NCI-H146 treated with DMSO at 0.1 percent for 48 hours (cell line): Measurements from ENCODE around the gene TMEM41A.
"Not testable (repeated sequence)": the region's sequence is repeated elsewhere in the genome, so short reads cannot be mapped to it uniquely, and the experiment has no call there.

ENCODE experiments used
- DNase-seq: peaks from one replicate; lab custom pipeline; 2025; ENCODE audit not compliant: unreplicated experiment; lab: John Stamatoyannopoulos, UW

Gene TMEM41A

DNA sequence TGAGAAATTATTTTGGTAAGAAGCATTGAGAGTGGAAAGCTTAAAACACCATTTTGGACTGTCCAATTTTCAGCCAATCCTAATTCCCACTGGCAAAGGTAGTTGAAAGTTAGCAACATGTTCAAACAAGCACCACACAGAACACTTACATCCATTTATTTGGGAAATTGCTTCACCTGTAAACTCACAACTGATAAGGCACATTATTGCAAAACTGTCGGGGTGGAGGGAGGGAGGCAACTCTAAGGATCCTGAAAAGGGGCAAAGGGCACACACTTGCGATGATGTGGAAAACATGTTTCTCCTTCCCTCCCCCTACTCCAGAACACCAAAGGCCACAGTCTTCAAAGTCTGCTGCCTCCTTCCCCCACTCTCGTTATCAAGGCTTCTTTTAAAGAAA is 9.4 kb downstream of the TMEM41A start:
- DNase-seq = no peak

DNA sequence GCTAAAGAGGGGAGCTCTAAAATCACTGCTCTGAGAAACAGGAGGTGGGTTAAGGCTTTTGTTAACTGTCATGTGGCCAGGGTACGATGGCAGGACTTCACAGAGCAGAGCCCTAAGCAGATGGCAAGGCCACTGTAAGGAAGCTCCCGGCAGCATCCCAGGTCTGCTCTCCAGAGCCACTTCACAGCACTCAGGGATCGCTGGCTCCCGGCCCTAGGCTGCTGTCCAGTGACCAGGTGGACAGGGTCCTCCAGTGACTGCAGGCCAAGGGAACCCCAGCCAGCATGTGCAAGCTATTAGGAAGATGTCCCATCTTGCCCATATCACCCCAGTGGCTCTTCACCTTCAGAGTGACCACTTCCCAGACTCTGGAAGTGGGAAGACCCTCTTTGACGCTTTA is 10.4 kb downstream of the TMEM41A start:
- DNase-seq = no peak

DNA sequence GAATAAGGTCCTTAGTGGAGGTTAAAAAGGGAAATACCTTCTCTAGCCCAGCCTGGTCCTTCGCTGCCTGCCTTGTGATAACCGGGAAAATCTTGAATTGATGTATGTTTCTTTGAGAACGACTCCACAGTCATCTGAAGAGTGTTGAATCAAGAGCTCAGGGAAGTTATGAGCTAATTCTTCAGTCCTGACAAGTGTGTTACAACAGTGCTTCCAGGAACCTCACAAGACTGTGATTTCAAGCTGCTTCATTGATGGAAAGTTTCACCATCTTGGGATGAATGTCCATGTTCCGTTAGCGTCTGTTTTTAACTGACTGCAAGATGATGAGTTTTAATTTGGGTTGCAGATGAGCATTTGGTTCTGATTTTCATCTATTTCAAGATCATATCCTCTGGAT is 12.4 kb downstream of the TMEM41A start:
- DNase-seq = no peak

DNA sequence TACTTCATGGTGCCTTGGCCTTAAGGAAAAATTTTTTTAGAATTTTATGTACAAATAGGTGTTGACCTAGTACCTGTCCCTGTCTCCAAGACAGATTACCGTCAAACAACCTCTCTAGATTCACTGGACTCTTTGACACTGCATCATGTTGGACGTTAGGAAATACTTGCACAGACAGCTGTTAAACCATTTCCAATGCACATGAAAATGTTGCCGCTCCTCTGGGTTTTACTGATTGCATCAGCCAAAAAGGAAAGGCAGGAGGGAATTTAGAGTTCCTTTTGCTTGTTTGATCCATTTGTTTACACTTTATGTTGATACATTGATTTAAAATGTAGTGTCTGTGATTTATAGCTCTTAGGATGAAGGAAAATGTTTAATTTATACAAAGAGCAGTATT is 14.5 kb downstream of the TMEM41A start:
- DNase-seq = no peak

GRCh38 chr3:185479373-185479945 is 19.4 kb downstream of the TMEM41A start:
- DNase-seq = no peak

DNA sequence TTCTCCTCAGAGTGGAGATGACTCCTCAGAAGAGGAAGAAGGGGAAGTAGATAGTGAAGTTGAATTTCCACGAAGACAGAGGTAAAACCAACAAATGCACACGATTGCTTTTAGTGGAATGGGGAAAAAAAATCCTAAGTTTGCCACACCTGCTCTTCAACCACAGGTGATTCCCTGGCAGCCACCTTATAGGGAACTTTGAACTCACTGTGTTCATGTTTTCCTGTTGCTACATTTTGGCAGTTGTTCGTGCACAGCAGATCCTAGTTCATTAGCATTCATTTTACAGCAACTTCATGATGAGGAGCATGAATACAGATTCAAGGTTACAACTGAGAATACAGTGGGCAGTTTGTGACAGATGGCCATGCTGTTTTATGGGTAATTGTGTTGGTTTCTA is 21.5 kb downstream of the TMEM41A start:
- DNase-seq = no peak

GRCh38 chr3:185474922-185475321 is 23.9 kb downstream of the TMEM41A start:
- not testable (repeated sequence) for DNase-seq

DNA sequence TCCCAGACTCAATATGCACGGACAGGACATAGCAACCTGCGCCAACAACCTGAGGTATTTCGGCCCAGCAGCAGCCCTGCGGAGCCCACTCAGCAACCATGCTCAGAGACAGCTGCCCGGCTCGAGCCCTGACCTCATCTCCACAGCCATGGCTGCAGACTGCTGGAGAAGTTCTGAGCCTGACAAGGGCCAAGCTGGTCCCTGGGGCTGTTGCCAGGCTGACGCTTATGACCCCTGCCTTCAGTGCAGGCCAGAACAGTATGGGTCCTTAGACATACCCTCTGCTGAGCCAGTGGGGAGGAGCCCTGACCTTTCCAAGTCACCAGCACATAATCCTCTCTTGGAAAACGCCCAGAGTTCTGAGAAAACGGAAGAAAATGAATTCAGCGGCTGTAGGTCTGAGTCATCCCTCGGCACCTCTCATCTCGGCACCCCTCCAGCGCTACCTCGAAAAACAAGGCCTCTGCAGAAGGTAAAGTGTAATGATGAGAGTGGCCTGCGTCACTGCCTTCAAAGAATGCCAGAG is 25.5 kb downstream of the TMEM41A start:
- DNase-seq = no peak

- DNase-seq = no peak
Observed at GRCh38 chr3:185470323-185470722, 28.5 kb downstream of the TMEM41A start.

DNA sequence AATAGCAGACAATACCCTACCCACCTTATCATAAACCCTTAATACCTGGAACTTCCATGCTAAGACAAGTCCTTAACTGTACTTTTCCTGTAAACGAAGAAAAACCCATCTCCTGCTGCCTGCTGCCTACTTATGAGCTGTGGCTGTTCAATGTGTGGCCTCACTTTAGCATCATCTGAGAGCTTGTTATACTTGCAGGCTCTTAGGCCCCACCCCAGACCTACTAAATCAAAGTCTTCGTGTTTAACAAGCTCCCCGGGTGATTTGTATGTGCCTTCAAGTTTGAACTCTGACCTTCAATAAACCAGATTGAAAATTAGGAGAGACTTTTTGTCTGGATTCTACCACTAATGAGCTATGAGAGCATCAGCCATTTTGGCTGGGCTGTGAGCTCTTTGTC is 29.3 kb downstream of the TMEM41A start:
- DNase-seq = no peak

- DNase-seq = not testable (repeated sequence)
Observed at GRCh38 chr3:185466123-185466522, 32.7 kb downstream of the TMEM41A start.

DNA sequence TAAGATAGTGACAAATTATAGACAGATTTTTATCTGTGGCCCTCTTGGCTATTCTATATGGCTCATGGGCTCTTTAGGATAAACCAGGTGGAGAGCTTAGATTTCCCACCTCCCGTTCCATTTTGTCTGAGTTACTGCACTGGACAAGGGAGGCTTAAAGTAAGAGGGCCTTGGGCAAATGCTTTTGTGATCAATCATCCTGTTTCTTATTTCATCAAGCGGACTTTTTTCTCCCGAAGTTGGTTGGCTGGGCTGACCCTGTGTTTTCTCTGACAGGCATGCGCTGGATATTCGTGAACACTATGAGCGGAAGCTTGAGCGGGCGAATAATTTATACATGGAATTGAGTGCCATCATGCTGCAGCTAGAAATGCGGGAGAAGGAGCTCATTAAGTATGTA is 33.4 kb downstream of the TMEM41A start:
- no peak for DNase-seq

- no peak for DNase-seq
Observed at GRCh38 chr3:185460719-185461350, 38.0 kb downstream of the TMEM41A start.

DNA sequence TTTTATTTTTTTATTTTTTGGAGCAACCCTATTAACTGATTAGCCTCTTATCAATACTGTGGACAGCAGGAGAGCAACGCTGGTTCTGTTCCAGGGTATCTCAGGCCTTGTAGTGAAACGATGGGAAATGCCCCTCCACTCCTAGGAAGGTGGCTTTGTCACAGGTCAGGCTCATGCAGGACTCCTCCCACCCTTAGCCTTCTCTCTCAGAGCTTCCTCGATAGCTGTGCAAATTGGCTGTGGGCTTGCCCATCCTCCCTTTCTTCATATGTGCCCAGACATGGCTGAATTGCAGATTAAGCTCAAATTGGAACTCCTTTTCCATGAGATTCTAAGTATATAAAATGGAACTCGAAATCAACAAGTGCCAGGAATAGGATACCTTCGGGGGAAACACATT is 38.5 kb downstream of the TMEM41A start:
- DNase-seq = no peak

DNA sequence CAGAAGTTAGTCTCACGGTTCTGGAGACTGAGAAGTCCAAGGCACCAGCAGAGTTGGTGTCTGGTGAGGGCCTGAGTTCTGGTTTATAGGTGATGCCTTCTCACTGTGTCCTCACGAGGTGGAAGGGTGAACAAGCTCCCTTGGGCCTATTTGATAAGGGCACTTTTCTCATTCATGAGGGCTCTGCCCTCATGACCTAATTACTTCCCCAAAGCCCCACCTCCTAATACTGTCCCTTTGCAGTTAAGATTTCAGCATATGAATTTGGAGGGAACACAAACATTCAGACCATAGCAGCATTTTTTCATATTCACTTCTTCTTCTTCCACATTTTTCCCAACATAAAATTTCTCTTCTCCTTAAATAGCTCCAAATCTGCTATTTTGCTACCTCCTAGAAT is 41.5 kb downstream of the TMEM41A start:
- no peak for DNase-seq

- DNase-seq = not testable (repeated sequence)
Observed at GRCh38 chr3:185451432-185451831, 47.4 kb downstream of the TMEM41A start.

DNA sequence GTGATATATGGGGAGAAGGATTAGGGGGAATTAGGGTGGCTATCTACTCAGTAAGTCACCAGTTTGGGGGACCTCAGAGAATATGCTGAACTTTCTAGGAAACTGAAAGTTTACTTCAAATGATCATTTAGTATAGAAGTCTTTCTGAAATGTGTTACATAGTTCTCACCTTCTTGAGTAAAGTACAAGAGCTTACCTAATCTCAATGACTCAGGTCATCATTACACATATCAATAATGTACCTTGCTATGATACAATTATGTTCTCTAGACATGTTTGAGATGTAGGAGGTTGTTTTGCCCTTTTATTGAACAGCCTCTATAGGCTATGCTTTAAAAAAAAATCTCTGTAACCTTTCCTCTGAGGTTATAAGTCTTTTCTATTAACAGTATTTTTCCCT is 50.7 kb downstream of the TMEM41A start:
- no peak for DNase-seq

DNA sequence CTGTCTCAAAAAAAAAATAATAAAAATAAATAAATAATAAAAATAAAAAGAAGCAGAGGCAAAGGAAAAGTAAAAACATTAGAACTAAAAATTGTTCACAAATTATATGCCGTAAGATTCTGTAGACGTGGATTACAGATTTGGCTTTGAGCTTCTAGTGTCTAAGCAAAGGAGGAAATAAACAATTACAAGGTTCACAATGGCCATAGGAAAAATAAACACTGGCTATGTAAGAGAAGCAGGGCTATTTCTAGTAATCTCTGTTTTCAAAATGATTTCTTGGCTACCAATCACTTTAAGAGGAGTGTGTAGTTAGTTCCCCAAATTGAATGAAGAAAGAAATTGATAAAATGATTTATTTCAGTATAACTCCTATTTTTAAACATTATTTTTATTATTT is 54.5 kb downstream of the TMEM41A start:
- no peak for DNase-seq

DNA sequence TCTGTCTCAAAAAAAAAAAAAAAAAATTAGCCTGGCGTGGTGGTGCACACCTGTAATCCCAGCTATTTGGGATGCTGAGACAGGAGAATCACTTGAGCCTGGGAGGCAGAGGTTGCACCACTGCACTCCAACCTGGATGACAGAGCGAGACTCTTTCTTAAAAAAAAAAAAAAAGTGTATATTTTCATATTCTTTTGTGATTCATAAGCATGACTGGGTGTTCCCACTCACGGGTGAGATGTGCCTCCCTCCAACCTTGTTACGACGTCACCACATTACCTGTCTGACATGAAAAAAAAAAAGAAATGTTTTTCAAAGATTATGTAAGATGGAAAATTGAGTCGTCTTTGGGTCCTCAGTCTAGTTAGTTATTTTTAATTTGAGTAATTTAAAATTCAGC is 56.8 kb downstream of the TMEM41A start:
- no peak for DNase-seq

- no peak for DNase-seq
Observed at GRCh38 chr3:185439745-185440466, 58.9 kb downstream of the TMEM41A start.
